Kasumi-1 (cell line): ENCODE data around the gene FMNL2.

Experiments used
- DNase-seq, 2 experiments: peaks; one replicate each; lab custom pipeline; 2025; lab: John Stamatoyannopoulos, UW

FMNL2 gene

GRCh38 chr2:152426801-152427200 is 91.8 kb downstream of the FMNL2 start:
- no peak for DNase-seq

DNA sequence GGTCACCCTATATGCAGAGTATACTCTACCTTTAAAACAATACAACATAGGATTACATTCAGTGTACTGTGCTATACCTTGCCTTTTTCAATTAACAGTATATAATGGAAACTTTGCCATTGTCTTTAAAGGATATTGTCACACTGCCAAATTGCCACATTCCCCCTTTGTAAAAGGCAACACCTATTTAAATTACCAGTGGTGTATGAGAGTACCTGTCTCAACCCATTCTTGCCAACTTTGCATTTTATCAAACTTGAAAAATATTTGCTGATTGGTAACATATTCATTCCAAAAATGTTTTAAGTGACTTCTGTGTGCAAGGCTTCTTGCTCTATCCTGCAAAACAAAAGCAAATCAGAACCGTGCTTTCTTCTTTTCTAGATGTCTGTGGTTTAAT is 92.9 kb downstream of the FMNL2 start:
- DNase-seq: no peak

- no peak for DNase-seq
These were observed 94.0 kb downstream of the FMNL2 start for GRCh38 chr2:152428800-152429582.

DNA sequence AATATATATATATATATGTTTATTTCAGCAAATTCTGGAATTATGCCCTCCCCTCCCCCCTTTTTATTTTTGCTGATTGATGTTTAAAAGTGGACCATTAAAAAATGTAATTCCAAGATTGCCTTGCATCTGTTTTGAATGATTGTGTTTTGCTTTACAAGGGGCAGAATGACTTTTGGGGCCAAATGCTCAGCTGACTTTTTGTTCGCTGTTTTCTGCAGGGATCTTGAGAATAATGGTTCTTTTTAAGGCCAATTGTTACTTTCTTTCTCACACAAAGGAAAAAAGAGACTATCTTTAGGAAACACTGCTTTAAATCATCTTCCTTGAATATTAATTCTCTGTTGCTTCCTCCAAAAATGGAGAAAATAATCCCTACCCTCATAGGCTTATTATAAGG is 95.9 kb downstream of the FMNL2 start:
- DNase-seq: no peak

GRCh38 chr2:152431370-152432098 is 96.6 kb downstream of the FMNL2 start:
- no peak for DNase-seq

- no peak for DNase-seq
These were observed 97.3 kb downstream of the FMNL2 start for GRCh38 chr2:152432206-152432653.

- no peak for DNase-seq
These were observed 97.8 kb downstream of the FMNL2 start for GRCh38 chr2:152432765-152433164.

GRCh38 chr2:152433289-152433688 is 98.3 kb downstream of the FMNL2 start:
- no peak for DNase-seq

DNA sequence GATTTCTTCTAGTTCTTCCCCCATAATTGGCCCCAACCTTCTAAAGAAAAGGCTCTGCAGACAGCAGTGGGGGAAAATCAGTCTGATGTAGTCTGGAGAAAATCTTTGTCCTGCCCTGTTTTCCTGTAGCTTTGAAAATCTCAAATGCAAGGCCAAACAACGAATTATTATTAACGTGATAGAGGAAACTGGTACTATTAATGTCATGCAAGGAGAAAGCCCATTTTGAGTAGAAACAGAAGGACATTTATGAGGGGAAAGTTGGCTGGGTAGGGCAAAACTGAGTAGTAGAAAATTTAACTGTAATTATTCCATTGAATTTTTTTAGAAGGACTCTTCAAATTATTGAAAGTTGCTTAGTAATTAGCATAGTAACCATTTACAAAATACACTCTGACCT is 98.8 kb downstream of the FMNL2 start:
- no peak for DNase-seq

DNA sequence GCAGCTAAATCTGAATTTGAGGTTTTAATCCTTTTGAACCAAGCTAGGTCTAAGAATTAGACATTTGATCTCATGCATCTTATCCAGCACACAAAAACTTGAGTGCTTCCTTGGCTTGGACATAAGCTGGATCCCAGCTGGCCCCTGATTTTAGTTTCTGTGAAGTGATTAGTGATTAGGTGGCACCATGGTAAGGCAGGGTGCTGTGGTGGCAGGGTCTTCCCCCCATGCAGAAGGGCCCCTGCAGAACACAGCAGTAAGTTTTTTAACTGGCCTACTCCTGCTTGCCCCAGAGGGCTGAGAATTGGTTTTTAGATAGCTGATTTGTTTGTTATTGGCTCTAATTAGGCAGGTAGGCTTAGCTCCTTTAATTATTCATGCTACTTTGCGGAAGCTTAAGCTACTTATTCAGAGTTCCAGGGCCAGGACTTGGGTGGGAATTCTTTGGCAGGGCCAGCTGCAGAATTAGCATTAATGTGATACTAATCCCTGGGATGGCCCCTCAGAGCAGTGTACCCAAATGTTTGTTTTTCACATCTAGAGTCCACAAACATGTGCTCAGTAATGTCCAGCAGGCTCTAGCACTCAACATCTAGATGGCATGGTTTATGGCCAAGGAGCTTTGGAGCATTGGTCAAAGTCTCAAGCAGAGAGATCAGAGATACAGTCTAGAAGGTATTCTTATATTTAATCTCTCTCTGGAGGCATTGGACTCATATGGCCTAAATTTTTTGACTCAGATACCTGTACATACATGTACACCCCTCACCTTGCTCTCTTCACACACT is 99.6 kb downstream of the FMNL2 start:
- no peak for DNase-seq

DNA sequence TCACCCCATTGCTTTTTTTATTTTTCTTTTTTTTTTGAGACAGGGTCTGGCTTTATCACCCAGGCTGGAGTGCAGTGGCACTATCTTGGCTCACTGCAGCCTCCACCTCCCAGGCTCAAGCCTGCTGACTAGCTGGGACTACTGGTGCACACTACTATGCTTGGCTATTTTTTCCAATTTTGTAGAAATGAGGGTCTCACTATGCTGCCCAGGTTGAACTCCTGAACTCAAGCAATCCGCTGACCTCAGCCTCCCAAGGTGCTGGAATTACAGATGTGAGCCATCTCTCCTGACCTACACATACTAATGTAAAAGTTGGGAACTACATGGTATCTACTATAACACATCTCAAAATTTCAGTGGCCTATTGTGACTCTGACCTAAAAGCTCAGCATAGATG is 101.2 kb downstream of the FMNL2 start:
- DNase-seq: no peak

GRCh38 chr2:152437276-152438108 is 102.5 kb downstream of the FMNL2 start:
- no peak for DNase-seq

GRCh38 chr2:152440049-152440448 is 105.1 kb downstream of the FMNL2 start:
- DNase-seq: no peak

DNA sequence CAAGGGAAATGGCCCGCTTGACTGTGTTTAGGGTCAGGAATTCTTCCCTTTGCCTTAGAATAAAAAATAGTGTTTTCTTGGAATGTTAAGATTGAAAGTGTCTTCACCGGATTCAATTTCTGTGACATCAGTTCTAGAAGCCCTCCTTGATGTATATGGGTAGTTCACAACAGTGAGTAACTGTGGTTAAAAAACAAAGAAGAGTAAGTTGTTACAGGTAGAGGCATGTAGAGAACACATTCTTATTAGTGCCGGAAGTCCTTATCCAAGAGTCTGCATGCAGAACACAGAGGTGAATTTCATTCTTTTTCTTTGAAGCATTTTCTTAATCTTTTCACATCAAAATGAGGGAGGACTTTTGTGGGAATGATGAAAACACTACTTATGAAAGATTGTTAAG is 105.5 kb downstream of the FMNL2 start:
- DNase-seq: no peak

GRCh38 chr2:152441961-152442360 is 107.0 kb downstream of the FMNL2 start:
- DNase-seq: no peak

DNA sequence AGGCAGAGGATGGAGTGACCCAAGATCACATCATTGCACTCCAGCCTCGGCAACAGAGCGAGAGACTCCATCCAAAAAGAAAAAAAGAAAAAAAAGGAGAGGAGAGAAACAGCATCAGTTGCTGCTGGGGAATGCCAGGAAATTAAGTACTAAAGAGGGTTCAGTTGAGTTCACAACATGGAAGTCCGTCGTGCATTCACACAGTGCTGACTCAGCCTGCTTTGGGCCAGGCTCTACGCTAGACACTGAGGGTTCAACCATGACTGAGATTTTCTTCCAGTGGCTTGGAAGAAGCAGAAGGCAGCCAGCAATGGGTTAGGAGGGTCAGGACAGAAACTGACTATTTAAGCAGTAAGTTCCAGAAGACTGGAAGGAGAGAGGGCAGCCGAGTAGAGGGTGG is 108.8 kb downstream of the FMNL2 start:
- no peak for DNase-seq

- no peak for DNase-seq
These were observed 109.5 kb downstream of the FMNL2 start for GRCh38 chr2:152444448-152444847.

- DNase-seq: no peak
These were observed 110.4 kb downstream of the FMNL2 start for GRCh38 chr2:152445375-152445774.

DNA sequence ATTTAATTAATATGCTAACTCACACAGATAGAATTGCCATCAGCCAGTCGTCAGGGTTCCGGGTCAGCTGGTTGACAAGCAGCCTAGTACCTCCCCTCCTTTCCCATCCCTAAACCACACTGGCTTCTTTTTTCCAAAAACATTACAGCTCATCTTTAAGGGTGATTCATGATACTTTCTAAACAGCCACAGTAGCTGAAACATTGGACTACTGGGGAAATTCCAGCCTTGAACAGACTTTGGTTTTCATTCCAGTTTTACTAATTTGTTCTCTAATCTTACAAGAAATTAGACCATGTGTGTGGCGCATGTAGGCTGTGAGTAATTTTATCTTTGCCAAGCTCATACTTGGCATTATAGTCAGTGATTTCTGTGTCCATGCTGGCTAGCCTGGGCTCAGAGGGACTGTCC is 110.8 kb downstream of the FMNL2 start:
- DNase-seq: no peak

DNA sequence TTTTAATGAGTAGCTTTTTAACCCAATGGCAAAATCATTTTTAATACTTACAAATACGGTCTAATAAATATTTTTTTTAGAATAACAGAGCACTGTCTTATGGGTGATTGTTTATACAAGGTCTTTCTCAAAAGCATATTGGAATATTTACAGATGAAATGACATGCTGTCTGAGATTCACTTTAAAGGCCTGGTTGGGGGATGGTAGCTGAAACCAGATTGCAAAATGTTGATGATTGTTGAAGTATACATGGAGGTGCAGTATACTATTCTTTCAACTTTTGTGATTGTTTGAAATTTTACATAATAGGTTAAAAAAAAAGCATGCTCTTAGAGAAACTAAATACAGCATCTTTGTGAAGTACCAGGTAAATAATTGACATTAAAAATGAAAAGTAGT is 111.2 kb downstream of the FMNL2 start:
- no peak for DNase-seq

- DNase-seq: no peak
These were observed 112.9 kb downstream of the FMNL2 start for GRCh38 chr2:152447897-152448296.

GRCh38 chr2:152448606-152449005 is 113.6 kb downstream of the FMNL2 start:
- DNase-seq: no peak
